ENCODE results near the gene LCK. TPM values are rescaled to one million over a fixed set of nuclear protein-coding genes. Genes with fewer than 3 reads are reported as not detected.
"Not testable (repeated sequence)": the region's sequence is repeated elsewhere in the genome, so short reads cannot be mapped to it uniquely, and the experiment has no call there.

Gene LCK
- total RNA-seq, 2 donors from 2014 or later, result 208 to 284 TPM

GRCh38 chr1:32256473-32257226 is 5.6 kb downstream of the LCK start:
- Mint-ChIP-seq H3K9me3 (no peaks in the 10 kb centered on the region), H3K27ac (peak overlapping the region; percentile 91), H3K36me3 (peaks cover 33 to 37% of the 10 kb centered on the region in 2 donors)
- ATAC-seq (peak; percentile 21 to 47), DNase-seq (ENCODE audit: low spot score in 2 of 2) (no peak)

GRCh38 chr1:32257227-32257508 is 6.1 kb downstream of the LCK start:
- Mint-ChIP-seq H3K27ac (peak overlapping the region; percentile 91), H3K36me3 (peaks cover 28 to 32% of the 10 kb centered on the region in 2 donors), H3K9me3 (no peaks in the 10 kb centered on the region)
- ATAC-seq, result no peak
- DNase-seq (ENCODE audit: low spot score in 2 of 2), result no peak

GRCh38 chr1:32263236-32263593 is 12.2 kb downstream of the LCK start:
- H3K36me3 Mint-ChIP-seq, result peaks cover 6 to 27% of the 10 kb centered on the region in 2 donors
- not testable (repeated sequence) for ATAC-seq; DNase-seq (ENCODE audit: low spot score in 2 of 2); H3K27ac Mint-ChIP-seq; H3K9me3 Mint-ChIP-seq

- peaks cover 0 to 4% of the 10 kb centered on the region in 2 donors for H3K9me3 Mint-ChIP-seq
- DNase-seq (ENCODE audit: low spot score in 2 of 2) (no peak), ATAC-seq (peak; percentile 77 to 78)
- H3K36me3 Mint-ChIP-seq, result peaks cover 6 to 27% of the 10 kb centered on the region in 2 donors
- peak overlapping the region in 1 of 2 donors; percentile 70 for H3K27ac Mint-ChIP-seq
Observed at GRCh38 chr1:32263744-32264143, 12.7 kb downstream of the LCK start.

- ATAC-seq, result no peak
- DNase-seq (ENCODE audit: low spot score in 2 of 2), result no peak
- peak overlapping the region; percentile 76 to 87 for H3K27ac Mint-ChIP-seq
- peaks cover 0 to 19% of the 10 kb centered on the region in 2 donors for H3K36me3 Mint-ChIP-seq
- peaks cover 0 to 4% of the 10 kb centered on the region in 2 donors for H3K9me3 Mint-ChIP-seq
Observed at GRCh38 chr1:32265846-32266245, 14.8 kb downstream of the LCK start.

- DNase-seq (ENCODE audit: low spot score in 2 of 2) (no peak), ATAC-seq (peak; percentile 38 to 48)
- peak overlapping the region; percentile 87 to 99 for H3K27ac Mint-ChIP-seq
- peaks cover 0 to 4% of the 10 kb centered on the region in 2 donors for H3K9me3 Mint-ChIP-seq
- H3K36me3 Mint-ChIP-seq, result peaks cover 0 to 19% of the 10 kb centered on the region in 2 donors
Observed at GRCh38 chr1:32266921-32267591, 16.0 kb downstream of the LCK start.

GRCh38 chr1:32269744-32270143 is 18.7 kb downstream of the LCK start:
- H3K9me3 Mint-ChIP-seq, result peaks cover 0 to 4% of the 10 kb centered on the region in 2 donors
- peaks cover 0 to 31% of the 10 kb centered on the region in 2 donors for H3K36me3 Mint-ChIP-seq
- H3K27ac Mint-ChIP-seq, result no peak overlapping the region
- DNase-seq (ENCODE audit: low spot score in 2 of 2), result no peak
- no peak for ATAC-seq

- H3K36me3 Mint-ChIP-seq, result peaks cover 6 to 32% of the 10 kb centered on the region in 2 donors
- no peaks in the 10 kb centered on the region for H3K9me3 Mint-ChIP-seq
- peak overlapping the region; percentile 88 to 96 for H3K27ac Mint-ChIP-seq
- DNase-seq (ENCODE audit: low spot score in 2 of 2), result no peak
- peak; percentile 14 to 21 for ATAC-seq
Observed at GRCh38 chr1:32272557-32273390, 21.7 kb downstream of the LCK start.

- Mint-ChIP-seq H3K36me3 (peaks cover 9 to 39% of the 10 kb centered on the region in 2 donors), H3K9me3 (no peaks in the 10 kb centered on the region), H3K27ac (peak overlapping the region; percentile 88 to 96)
- DNase-seq (ENCODE audit: low spot score in 2 of 2) (peak; percentile 67 to 86), ATAC-seq (peak; percentile 96)
Observed at GRCh38 chr1:32273391-32274208, 22.5 kb downstream of the LCK start.

- ATAC-seq (no peak), DNase-seq (ENCODE audit: low spot score in 2 of 2) (no peak)
- Mint-ChIP-seq H3K9me3 (no peaks in the 10 kb centered on the region), H3K36me3 (peaks cover 9 to 50% of the 10 kb centered on the region in 2 donors), H3K27ac (peak overlapping the region; percentile 82 to 88)
Observed at GRCh38 chr1:32274646-32275340, 23.7 kb downstream of the LCK start.

GRCh38 chr1:32275424-32275823 is 24.4 kb downstream of the LCK start:
- no peak for DNase-seq (ENCODE audit: low spot score in 2 of 2)
- Mint-ChIP-seq H3K36me3 (peaks cover 9 to 50% of the 10 kb centered on the region in 2 donors), H3K9me3 (no peaks in the 10 kb centered on the region), H3K27ac (peak overlapping the region in 1 of 2 donors; percentile 88)
- no peak for ATAC-seq

- no peak for ATAC-seq
- H3K9me3 Mint-ChIP-seq, result no peaks in the 10 kb centered on the region
- peak overlapping the region; percentile 59 to 73 for H3K27ac Mint-ChIP-seq
- peaks cover 9 to 50% of the 10 kb centered on the region in 2 donors for H3K36me3 Mint-ChIP-seq
- DNase-seq (ENCODE audit: low spot score in 2 of 2), result no peak
Observed at GRCh38 chr1:32276032-32276782, 25.1 kb downstream of the LCK start.

GRCh38 chr1:32284777-32285176 is 33.7 kb downstream of the LCK start:
- ATAC-seq; H3K9me3 Mint-ChIP-seq; DNase-seq (ENCODE audit: low spot score in 2 of 2): not testable (repeated sequence)
- Mint-ChIP-seq H3K36me3 (peaks cover 14 to 15% of the 10 kb centered on the region in 2 donors), H3K27ac (peak overlapping the region in 1 of 2 donors; percentile 55)

GRCh38 chr1:32285658-32286057 is 34.6 kb downstream of the LCK start:
- peak in 1 of 2 donors; percentile 12 for ATAC-seq
- DNase-seq (ENCODE audit: low spot score in 2 of 2), result no peak
- peak overlapping the region in 1 of 2 donors; percentile 53 for H3K27ac Mint-ChIP-seq
- H3K9me3 Mint-ChIP-seq, result no peaks in the 10 kb centered on the region
- peaks cover 14 to 15% of the 10 kb centered on the region in 2 donors for H3K36me3 Mint-ChIP-seq

GRCh38 chr1:32286763-32287162 is 35.7 kb downstream of the LCK start:
- peak overlapping the region in 1 of 2 donors; percentile 79 for H3K27ac Mint-ChIP-seq
- H3K9me3 Mint-ChIP-seq, result no peaks in the 10 kb centered on the region
- peaks cover 14 to 15% of the 10 kb centered on the region in 2 donors for H3K36me3 Mint-ChIP-seq
- ATAC-seq (no peak), DNase-seq (ENCODE audit: low spot score in 2 of 2) (no peak)

All from activated naive CD4-positive, alpha-beta T cell treated with anti-CD3 and anti-CD28 coated beads, Interleukin-2, amount 50 U/mL, for 72 hours (primary cell).